MCF 10A (cell line): ENCODE measurements around the gene SLC66A1. TPM values are rescaled to one million over a fixed set of nuclear protein-coding genes. Genes with fewer than 3 reads are reported as not detected.

Experiments used
- BruUV-seq: library from RNA; stranded (reverse); fragments of 400-500 nt; replicated peaks from 2 replicates; lab custom pipeline; 2021; lab: Mats Ljungman, UMichigan
- CTCF ChIA-PET: fragments of 300-600 bp; sonication (Branson Sonifier 250); formaldehyde crosslinking; extraction: SDS; loops from one replicate; lab custom pipeline; 2021; ENCODE audit warnings: antibody characterized with exemption, inconsistent platforms; lab: Yijun Ruan, JAX
- POLR2A ChIA-PET: fragments of 300-600, 350-650 bp; sonication (Branson Sonifier 250); formaldehyde crosslinking; extraction: SDS; loops from one replicate; lab custom pipeline; 2020; ENCODE audit warnings: antibody characterized with exemption, inconsistent platforms; lab: Yijun Ruan, JAX
- DNase-seq: peaks from one replicate; pipeline ENCODE4 v3.0.0-alpha.2; 2018; ENCODE audit not compliant: unreplicated experiment
- H3K27ac Mint-ChIP-seq: one replicate; pipeline ENCODE4 v1.8.0; 2022; ENCODE audit warnings: mild to moderate bottlenecking, low read depth, mixed read lengths; ENCODE audit not compliant: unreplicated experiment
- H3K27me3 Mint-ChIP-seq: one replicate; pipeline ENCODE4 v1.8.0; 2022; ENCODE audit warnings: mixed read lengths; ENCODE audit not compliant: insufficient read depth, unreplicated experiment
- H3K36me3 Mint-ChIP-seq: one replicate; pipeline ENCODE4 v1.8.0; 2022; ENCODE audit warnings: mild to moderate bottlenecking, moderate library complexity, mixed read lengths; ENCODE audit not compliant: insufficient read depth, unreplicated experiment
- H3K4me1 Mint-ChIP-seq: one replicate; pipeline ENCODE4 v1.8.0; 2022; ENCODE audit warnings: mixed read lengths; ENCODE audit not compliant: insufficient read depth, unreplicated experiment
- H3K4me3 Mint-ChIP-seq: one replicate; pipeline ENCODE4 v1.8.0; 2022; ENCODE audit warnings: mild to moderate bottlenecking, moderate library complexity, mixed read lengths; ENCODE audit not compliant: unreplicated experiment
- H3K9me3 Mint-ChIP-seq: one replicate; pipeline ENCODE4 v1.8.0; 2022; ENCODE audit warnings: mixed read lengths; ENCODE audit not compliant: unreplicated experiment
- CTCF ChIP-seq: fragments of 200-600 bp; IDR thresholded peaks from one replicate; pipeline ENCODE4 v1.8.0; 2022; ENCODE audit warnings: antibody characterized with exemption, mild to moderate bottlenecking; ENCODE audit not compliant: unreplicated experiment
- intact Hi-C: fragments of 100-400 bp; cut with micrococcal nuclease; formaldehyde crosslinking; loops from 2 replicates; pipeline ENCODE4 v1.14.1; 2022
- total RNA-seq: library from RNA; stranded (reverse); gene quantifications from 2 replicates; pipeline ENCODE4 v1.2.3, GENCODE V29; 2022

SLC66A1 gene
- total RNA-seq, 1 experiment from 2014 or later, result 16.2 TPM

- Mint-ChIP-seq H3K4me3 (no peak overlapping the region), H3K27me3 (no peaks in the 10 kb centered on the region), H3K9me3 (no peaks in the 10 kb centered on the region), H3K36me3 (peaks cover 19% of the 10 kb centered on the region), H3K27ac (no peak overlapping the region), H3K4me1 (no peaks in the 10 kb centered on the region)
- intact Hi-C loops, result no loop called here
- BruUV-seq, result no TSS peak
- TF ChIP-seq CTCF, result no peak
- CTCF ChIA-PET, result interaction anchor here (0.6 kb wide), 2 partner anchors 9 to 230 kb away, joined by 3 read pairs; no protein-coding TSS in a partner anchor
- DNase-seq, result no peak
- POLR2A ChIA-PET, result interaction anchor here (0.7 kb wide), 1 partner anchor 11 kb away, joined by 4 read pairs; no protein-coding TSS in a partner anchor
Observed at GRCh38 chr1:19367584-19368041, 55.5 kb downstream of the SLC66A1 start.

- H3K27me3 Mint-ChIP-seq, result no peaks in the 10 kb centered on the region
- H3K4me3 Mint-ChIP-seq, result no peak overlapping the region
- peaks cover 19% of the 10 kb centered on the region for H3K36me3 Mint-ChIP-seq
- ChIA-PET POLR2A (interaction anchor here (0.7 kb wide), 1 partner anchor 12 kb away, joined by 4 read pairs; no protein-coding TSS in a partner anchor), CTCF (no interaction called here)
- H3K27ac Mint-ChIP-seq, result no peak overlapping the region
- intact Hi-C loops, result no loop called here
- no peaks in the 10 kb centered on the region for H3K9me3 Mint-ChIP-seq
- TF ChIP-seq CTCF, result no peak
- DNase-seq, result no peak
- no peaks in the 10 kb centered on the region for H3K4me1 Mint-ChIP-seq
- BruUV-seq, result no TSS peak
Observed at GRCh38 chr1:19368050-19368449, 55.9 kb downstream of the SLC66A1 start.

GRCh38 chr1:19368964-19369363, 56.8 kb downstream of the SLC66A1 start:
- H3K27me3 Mint-ChIP-seq, result no peaks in the 10 kb centered on the region
- DNase-seq, result no peak
- H3K36me3 Mint-ChIP-seq, result peaks cover 19% of the 10 kb centered on the region
- H3K9me3 Mint-ChIP-seq, result no peaks in the 10 kb centered on the region
- H3K4me3 Mint-ChIP-seq, result no peak overlapping the region
- CTCF ChIA-PET, result interaction anchor here (0.6 kb wide), 1 partner anchor 24 kb away, joined by 3 read pairs; no protein-coding TSS in a partner anchor
- no peak overlapping the region for H3K27ac Mint-ChIP-seq
- no TSS peak for BruUV-seq
- POLR2A ChIA-PET, result no interaction called here
- intact Hi-C loops, result no loop called here
- TF ChIP-seq CTCF, result no peak
- H3K4me1 Mint-ChIP-seq, result no peaks in the 10 kb centered on the region

GRCh38 chr1:19369396-19370090, 57.4 kb downstream of the SLC66A1 start:
- H3K36me3 Mint-ChIP-seq, result peaks cover 14% of the 10 kb centered on the region
- H3K4me3 Mint-ChIP-seq, result no peak overlapping the region
- H3K4me1 Mint-ChIP-seq, result no peaks in the 10 kb centered on the region
- no peaks in the 10 kb centered on the region for H3K27me3 Mint-ChIP-seq
- ChIA-PET CTCF (interaction anchor here (0.6 to 0.7 kb wide), 2 partner anchors 24 to 826 kb away, joined by 3 read pairs; no protein-coding TSS in a partner anchor), POLR2A (no interaction called here)
- no peak for DNase-seq
- H3K9me3 Mint-ChIP-seq, result no peaks in the 10 kb centered on the region
- TF ChIP-seq CTCF, result no peak
- H3K27ac Mint-ChIP-seq, result no peak overlapping the region
- intact Hi-C loops, result no loop called here
- no TSS peak for BruUV-seq
